Posterior vena cava (tissue), 2 donors: ENCODE results near the gene MVK. TPM values are rescaled to one million over a fixed set of nuclear protein-coding genes. Genes with fewer than 3 reads are reported as not detected.

Experiments
- DNase-seq: peaks from one replicate; pipeline ENCODE4 v3.0.0-alpha.2; 2020; ENCODE audit warnings: low spot score
- intact Hi-C, 2 donors: fragments of 100-400 bp; cut with DNase I; formaldehyde crosslinking; loops; one replicate each; pipeline versions ENCODE4 v1.14.1 to v1.14.2; 2022 to 2023
- total RNA-seq, 2 donors: library from RNA; stranded (reverse); fragmentation: NEBNext Ultra II Directional; extraction: Animal tissue kit (Norgen Biotek cat#: 25700); gene quantifications; one replicate each; pipeline ENCODE4 v1.2.1, GENCODE V29; 2021
- donor health status: DM: yes; HTN: yes; CAD: no.
- donor health status: DM: yes; HTN: yes; CAD: no.

The MVK gene
- total RNA-seq, 2 donors from 2014 or later, result 9.1 TPM

DNA sequence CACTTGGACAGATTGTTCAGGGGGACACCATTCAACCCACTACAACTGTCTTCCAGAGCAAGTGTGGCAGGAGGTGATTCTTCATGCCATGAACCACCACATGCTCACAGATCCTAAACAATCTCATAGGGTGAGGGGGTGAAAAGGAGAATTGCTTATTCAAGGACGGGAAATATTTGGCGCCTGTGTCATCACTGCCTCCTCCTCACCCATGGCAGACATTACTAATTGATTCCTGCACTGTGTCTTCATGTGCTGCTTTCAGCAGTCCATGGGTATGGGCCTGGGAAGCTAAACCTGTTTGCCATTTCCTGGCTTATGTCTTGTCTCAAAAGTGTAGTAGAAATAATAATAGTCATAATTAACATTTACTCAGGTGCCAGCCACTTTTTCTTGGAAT, 31.6 kb upstream of the MVK start:
- no peak for DNase-seq
- intact Hi-C loops, result no loop called here

DNA sequence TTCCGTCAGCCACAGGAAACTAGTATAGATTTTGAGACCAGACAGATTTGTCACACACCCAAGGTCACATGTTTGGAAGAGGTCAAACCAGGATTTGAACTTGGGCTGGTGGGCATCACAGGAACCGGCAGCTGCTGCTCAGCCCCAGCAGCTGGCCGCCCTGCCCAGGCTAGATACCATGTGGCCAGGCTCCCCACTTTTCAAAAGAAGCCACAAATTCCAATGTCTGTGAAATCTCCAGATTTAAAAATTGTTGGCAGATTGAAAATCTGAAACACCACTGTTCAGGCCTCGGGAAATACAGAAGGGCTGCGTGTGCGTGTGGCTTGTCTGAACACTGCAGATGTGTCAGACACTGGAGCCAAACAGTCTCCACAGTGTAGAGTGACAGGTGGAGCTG, 30.7 kb upstream of the MVK start:
- no peak for DNase-seq
- intact Hi-C loops, result no loop called here

DNA sequence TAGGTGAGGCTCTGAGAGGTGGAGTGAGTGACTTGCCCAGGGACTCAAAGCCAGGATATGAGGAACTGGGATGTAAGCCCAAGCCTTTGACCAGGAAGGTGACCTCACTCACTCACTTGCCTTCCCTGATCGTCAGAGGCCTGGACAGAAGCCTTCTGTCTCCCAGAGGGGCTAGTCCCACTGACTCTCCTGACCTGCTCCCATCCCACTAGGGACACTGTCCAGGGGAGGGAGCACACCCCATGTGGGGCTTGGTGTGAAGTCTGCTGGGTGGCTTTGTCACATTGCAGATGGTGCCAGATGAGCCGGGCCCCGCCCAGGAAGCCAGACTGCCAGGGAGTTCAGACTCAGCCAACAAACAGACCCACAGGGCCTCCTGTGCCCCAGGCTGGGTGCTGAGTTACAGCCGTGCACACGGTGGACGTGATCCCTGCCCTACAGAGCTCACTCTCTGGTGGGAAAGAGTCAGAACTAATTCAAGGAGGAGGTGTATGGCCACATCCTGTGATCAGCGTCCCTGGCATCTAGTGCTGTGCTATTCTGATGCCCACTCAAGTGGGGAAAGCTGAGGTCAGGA, 28.6 kb upstream of the MVK start:
- intact Hi-C loops, result no loop called here
- DNase-seq, result no peak

GRCh38 chr12:109545826-109546225, 27.8 kb upstream of the MVK start:
- intact Hi-C loops, result no loop called here

GRCh38 chr12:109547286-109547685, 26.3 kb upstream of the MVK start:
- intact Hi-C loops, result no loop called here
- DNase-seq, result no peak

More at GRCh38 chr12:109545826-109546225, 27.8 kb upstream of the MVK start:
- no peak for DNase-seq

DNA sequence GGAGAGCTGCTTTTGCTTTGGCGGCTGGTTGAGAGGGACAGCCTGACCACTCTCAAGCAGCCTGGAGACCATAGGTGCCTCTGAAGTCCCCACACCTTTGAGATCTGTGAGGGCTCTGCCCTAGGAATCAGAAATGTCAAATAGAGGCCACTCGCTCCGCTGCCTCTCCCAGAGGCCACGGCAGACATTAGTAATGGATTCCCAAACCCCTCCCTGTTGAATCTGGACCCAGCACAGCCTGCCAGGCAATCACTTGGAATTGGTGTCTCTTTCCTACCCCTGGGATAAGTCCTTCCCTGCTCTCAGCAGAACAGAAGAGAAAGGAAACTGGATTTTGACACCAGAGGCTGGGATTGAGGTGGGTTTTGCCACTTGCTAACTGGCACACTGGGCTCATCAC, 25.3 kb upstream of the MVK start:
- intact Hi-C loops, result loop anchor here in 1 of 2 donors (2.0 kb wide), 1 partner anchor 55 kb away; no protein-coding TSS in a partner anchor

GRCh38 chr12:109549613-109550270, 23.9 kb upstream of the MVK start:
- DNase-seq, result no peak
- intact Hi-C loops, result loop anchor here in 1 of 2 donors (2.0 kb wide), 1 partner anchor 53 kb away; no protein-coding TSS in a partner anchor

More for the DNA sequence above, 25.3 kb upstream of the MVK start:
- no peak for DNase-seq

GRCh38 chr12:109550281-109550680, 23.3 kb upstream of the MVK start:
- no peak for DNase-seq
- intact Hi-C loops, result no loop called here

DNA sequence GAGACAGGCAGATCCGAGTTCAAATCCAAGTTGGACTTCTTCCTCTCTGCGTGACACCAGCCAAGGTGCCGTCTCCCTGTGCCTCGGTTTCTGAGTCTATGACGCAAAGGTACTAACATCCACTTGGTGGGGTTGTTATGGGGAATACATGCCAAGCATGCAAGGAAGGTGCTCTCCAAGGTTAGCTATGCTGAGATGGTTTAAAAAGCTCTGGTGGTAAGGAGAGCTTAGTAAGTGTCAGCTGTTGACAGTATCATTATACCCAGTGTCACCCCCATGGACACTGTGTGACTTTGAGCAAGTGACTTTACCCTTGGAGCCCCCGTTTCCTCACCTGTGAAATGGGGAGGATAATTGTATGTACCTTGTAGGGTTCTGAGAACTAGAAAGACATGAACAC, 22.5 kb upstream of the MVK start:
- no peak for DNase-seq
- intact Hi-C loops, result no loop called here

DNA sequence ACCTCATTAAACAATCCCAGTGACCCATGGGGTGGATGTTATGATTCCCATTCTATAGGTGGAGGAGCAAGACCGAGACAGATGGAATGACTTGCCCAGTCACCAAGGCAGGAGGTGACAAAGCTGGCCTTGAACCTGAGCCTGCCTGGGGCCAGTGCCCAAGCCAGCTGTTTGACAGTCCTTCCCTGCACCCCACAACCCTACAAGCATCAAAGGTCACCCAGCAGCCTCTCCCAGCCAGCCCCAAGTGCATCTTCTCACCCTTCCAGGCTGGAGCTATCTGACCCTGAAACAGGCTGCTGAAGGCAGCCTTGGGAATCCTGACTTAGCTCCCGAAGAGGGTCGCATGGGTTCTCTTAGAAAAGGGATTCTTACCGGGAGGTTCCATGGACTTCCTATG, 20.6 kb upstream of the MVK start:
- intact Hi-C loops, result no loop called here
- no peak for DNase-seq

GRCh38 chr12:109553483-109553882, 20.1 kb upstream of the MVK start:
- intact Hi-C loops, result no loop called here
- DNase-seq, result no peak

GRCh38 chr12:109553906-109554500, 19.6 kb upstream of the MVK start:
- intact Hi-C loops, result no loop called here

DNA sequence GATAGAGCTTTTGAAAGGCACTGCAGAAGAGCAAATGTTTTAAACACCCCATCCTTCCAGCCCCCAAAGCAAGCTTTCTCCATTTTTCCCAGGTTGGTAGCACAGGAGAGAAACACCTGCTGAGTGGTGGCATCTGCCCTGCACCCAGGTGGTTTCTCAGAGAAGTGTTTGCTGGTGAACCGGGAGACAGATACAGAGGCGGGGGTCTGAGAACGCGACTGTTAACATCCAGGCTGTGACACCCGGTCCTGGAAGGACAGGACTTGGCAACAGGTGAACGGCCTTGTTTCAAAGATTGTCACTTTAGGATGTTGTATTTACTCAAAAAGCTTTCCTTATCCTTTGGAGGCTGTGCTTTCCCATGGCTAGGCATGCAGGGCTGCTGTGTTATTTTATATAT, 18.8 kb upstream of the MVK start:
- intact Hi-C loops, result no loop called here
- DNase-seq, result no peak

More at GRCh38 chr12:109553906-109554500, 19.6 kb upstream of the MVK start:
- no peak for DNase-seq

GRCh38 chr12:109555431-109556315, 17.9 kb upstream of the MVK start:
- intact Hi-C loops, result no loop called here
- no peak for DNase-seq

GRCh38 chr12:109557200-109557599, 16.4 kb upstream of the MVK start:
- intact Hi-C loops, result no loop called here
- DNase-seq, result no peak

DNA sequence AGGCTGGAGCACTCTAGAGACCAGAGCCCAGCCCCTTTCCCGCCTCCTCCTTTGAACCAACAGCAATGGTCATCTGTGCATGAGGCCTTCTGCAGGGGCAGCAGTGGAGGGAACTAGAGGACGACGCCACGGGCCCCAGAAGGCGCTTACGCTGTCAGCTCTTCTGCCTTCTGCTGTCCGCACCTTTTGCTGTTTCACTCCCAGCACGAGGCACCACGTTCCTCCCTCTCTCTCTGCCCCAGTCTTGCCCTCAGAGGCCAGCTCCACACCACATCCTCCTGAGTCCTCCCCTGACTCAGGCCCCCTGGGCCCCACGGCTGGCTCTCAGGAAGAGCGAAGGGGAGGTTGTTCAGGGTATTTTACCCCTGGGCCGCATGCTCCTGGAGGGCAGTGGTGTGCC, 15.8 kb upstream of the MVK start:
- DNase-seq, result no peak
- intact Hi-C loops, result no loop called here

DNA sequence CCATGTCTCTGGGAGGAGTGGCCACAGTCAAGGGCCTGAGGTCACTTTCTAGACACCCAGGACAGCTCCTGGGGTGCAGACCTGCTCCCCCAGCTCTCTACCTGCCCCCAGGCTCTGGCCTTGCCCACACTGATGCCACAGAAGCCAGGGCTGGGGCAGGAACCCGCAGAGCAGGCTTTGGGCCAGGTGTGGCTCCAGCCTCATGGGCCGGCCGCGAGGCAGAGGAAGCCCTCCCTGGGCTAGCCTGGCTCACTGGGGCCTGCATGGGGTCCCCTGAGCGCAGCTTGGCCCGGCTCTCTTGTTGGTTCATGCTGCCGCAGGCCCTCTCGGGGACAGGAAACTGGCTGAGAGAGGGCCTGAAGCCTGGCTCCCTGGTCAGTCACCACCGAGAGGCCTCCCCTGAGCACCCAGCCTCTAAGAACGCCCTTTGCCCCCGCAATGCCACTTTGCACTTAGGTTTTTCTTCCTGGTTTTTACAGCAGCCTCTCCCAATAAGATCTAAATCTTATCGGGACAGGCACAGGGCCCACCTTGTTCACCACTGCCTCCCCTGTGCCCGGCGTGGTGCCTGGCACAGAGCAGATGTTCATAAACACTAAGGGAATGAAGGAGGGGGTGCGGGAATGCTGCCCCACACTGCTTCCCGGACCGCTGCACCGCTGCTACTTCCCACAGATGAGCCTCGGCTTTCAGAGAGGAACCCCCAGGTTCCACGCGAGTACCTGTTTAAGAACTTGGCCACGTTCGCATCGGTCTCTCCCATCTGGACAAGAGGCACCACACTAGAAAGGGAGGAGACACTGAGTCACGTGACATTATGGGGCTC, 15.0 kb upstream of the MVK start:
- DNase-seq, result no peak
- intact Hi-C loops, result no loop called here

DNA sequence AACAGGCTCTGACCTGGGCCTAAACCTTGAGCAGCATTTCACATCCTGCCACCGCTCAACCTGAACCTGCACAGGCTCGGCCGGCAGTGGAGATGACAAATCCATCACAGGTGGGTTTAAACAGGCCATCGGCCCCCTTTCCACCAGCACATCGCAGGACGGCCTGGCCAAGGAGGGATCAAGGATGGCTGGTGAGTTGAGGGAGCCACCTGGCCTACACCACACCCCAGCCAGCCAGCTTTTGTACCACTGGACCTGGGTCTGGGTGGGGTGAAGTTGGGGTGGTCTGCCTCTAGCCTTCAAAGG, 14.4 kb upstream of the MVK start:
- no peak for DNase-seq
- intact Hi-C loops, result no loop called here

DNA sequence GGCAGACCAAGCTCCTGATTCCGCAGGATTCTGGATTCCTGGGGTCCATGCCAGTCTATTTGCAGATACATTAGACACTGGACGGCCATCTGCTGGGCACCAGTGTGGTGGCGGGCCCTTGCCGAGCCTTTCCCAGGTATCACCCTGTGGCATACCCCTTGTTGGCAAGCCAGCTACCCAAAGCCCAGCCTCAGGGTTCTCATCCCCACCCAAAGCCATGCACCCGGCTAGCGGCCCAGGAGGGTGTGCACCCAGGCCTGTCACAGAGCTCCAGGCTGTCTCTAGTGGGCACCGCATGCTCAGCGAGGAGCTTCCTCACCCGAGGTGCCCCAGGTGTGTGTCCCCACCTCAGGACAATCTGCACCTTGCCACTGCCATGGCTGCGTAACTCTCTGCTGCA, 14.0 kb upstream of the MVK start:
- intact Hi-C loops, result no loop called here
- no peak for DNase-seq
